Neural cell (in vitro differentiated cells): Measurements from ENCODE around the gene TMEM132E. TPM values are rescaled to one million over a fixed set of nuclear protein-coding genes. Genes with fewer than 3 reads are reported as not detected.

Source experiments
- H2AFZ ChIP-seq: fragments of 200-600, 300-800 bp; sonication (generic), shearing (Covaris generic); 2 replicates; pipeline ENCODE4 v1.6.0; 2014; ENCODE audit warnings: low read depth, mild to moderate bottlenecking, antibody characterized with exemption, low read length, moderate library complexity
- H3F3A ChIP-seq: fragments of 200-600 bp; shearing (Covaris generic); 2 replicates; pipeline ENCODE4 v1.6.1; 2016; ENCODE audit warnings: mild to moderate bottlenecking, moderate library complexity, mixed read lengths, antibody characterized with exemption, low read length; ENCODE audit not compliant: insufficient read depth, poor library complexity, severe bottlenecking
- H3K27ac ChIP-seq: fragments of 200-600, 300-800 bp; sonication (generic), shearing (Covaris generic); 2 replicates; pipeline ENCODE4 v1.5.1; 2014; ENCODE audit warnings: mild to moderate bottlenecking, low read length, moderate library complexity
- H3K27me3 ChIP-seq: fragments of 300-800, 200-600 bp; sonication (generic), shearing (Covaris generic); 2 replicates; pipeline ENCODE4 v1.6.0; 2014; ENCODE audit warnings: mild to moderate bottlenecking, low read depth, low read length, moderate library complexity; ENCODE audit not compliant: insufficient read depth
- H3K36me3 ChIP-seq: fragments of 300-800, 200-600 bp; sonication (generic), shearing (Covaris generic); 2 replicates; pipeline ENCODE4 v1.5.1; 2014; ENCODE audit warnings: mild to moderate bottlenecking, antibody characterized with exemption, low read length, moderate library complexity; ENCODE audit not compliant: insufficient read depth
- H3K4me2 ChIP-seq: fragments of 300-800, 200-600 bp; sonication (generic), shearing (Covaris generic); 2 replicates; pipeline ENCODE4 v1.6.0; 2014; ENCODE audit warnings: mild to moderate bottlenecking, low read length
- H3K4me3 ChIP-seq: fragments of 300-800, 200-600 bp; sonication (generic), shearing (Covaris generic); 2 replicates; pipeline ENCODE4 v1.5.1; 2014; ENCODE audit warnings: mild to moderate bottlenecking, low read length, moderate library complexity
- H3K79me2 ChIP-seq: fragments of 200-600 bp; shearing (Covaris generic); replicated peaks from 2 replicates; pipeline ENCODE4 v1.6.0; 2014; ENCODE audit warnings: mild to moderate bottlenecking, low read length, moderate library complexity; ENCODE audit not compliant: insufficient read depth
- H3K9ac ChIP-seq: fragments of 300-800, 200-600 bp; sonication (generic), shearing (Covaris generic); 2 replicates; pipeline ENCODE4 v1.6.1; 2016; ENCODE audit warnings: mild to moderate bottlenecking, low read length, mixed read lengths
- H3K9me2 ChIP-seq: fragments of 200-600 bp; shearing (Covaris generic); 2 replicates; pipeline ENCODE4 v1.6.1; 2016; ENCODE audit warnings: mild to moderate bottlenecking, low read length, mixed read lengths; ENCODE audit not compliant: insufficient read depth
- H3K9me3 ChIP-seq: fragments of 200-600, 300-800 bp; sonication (generic), shearing (Covaris generic); 2 replicates; pipeline ENCODE4 v1.6.1; 2016; ENCODE audit warnings: mild to moderate bottlenecking, mixed run types, low read length, moderate library complexity, mixed read lengths
- H4K20me1 ChIP-seq: fragments of 200-600 bp; shearing (Covaris generic); 2 replicates; pipeline ENCODE4 v1.6.1; 2016; ENCODE audit warnings: mild to moderate bottlenecking, mixed run types; ENCODE audit not compliant: insufficient read depth
- CTCF ChIP-seq: fragments of 450-650 bp; IDR thresholded peaks from 2 replicates; pipeline ENCODE4 v1.5.1; 2014; ENCODE audit warnings: antibody characterized with exemption, mild to moderate bottlenecking, moderate library complexity; ENCODE audit not compliant: poor library complexity, severe bottlenecking
- EP300 ChIP-seq: fragments of 450-650 bp; conservative IDR thresholded peaks from 2 replicates; pipeline ENCODE4 v1.6.1; 2014; ENCODE audit warnings: antibody characterized with exemption, mild to moderate bottlenecking, moderate library complexity; ENCODE audit not compliant: poor library complexity, severe bottlenecking
- EZH2 ChIP-seq: fragments of 200-600, 300-800 bp; shearing (Covaris generic), sonication (generic); IDR thresholded peaks from 2 replicates; pipeline ENCODE4 v1.6.1; 2014; ENCODE audit warnings: antibody characterized with exemption, low read length, borderline replicate concordance, mild to moderate bottlenecking; ENCODE audit not compliant: insufficient read depth, poor library complexity, severe bottlenecking
- MXI1 ChIP-seq: fragments of 450-650 bp; conservative IDR thresholded peaks from 2 replicates; pipeline ENCODE4 v1.6.1; 2014; ENCODE audit warnings: antibody characterized with exemption, mild to moderate bottlenecking; ENCODE audit not compliant: poor library complexity, severe bottlenecking
- POLR2AphosphoS5 ChIP-seq: IDR thresholded peaks from 2 replicates; pipeline ENCODE4 v1.6.1; 2012
- RAD21 ChIP-seq: fragments of 450-650 bp; conservative IDR thresholded peaks from 2 replicates; pipeline ENCODE4 v1.6.1; 2014; ENCODE audit warnings: antibody characterized with exemption, mild to moderate bottlenecking, moderate library complexity
- REST ChIP-seq: IDR thresholded peaks from 2 replicates; pipeline ENCODE4 v1.6.1; 2012; ENCODE audit warnings: borderline replicate concordance
- SMC3 ChIP-seq: fragments of 450-650 bp; conservative IDR thresholded peaks from 2 replicates; pipeline ENCODE4 v1.6.1; 2014; ENCODE audit warnings: antibody characterized with exemption, mild to moderate bottlenecking, moderate library complexity; ENCODE audit not compliant: poor library complexity
- TAF1 ChIP-seq: IDR thresholded peaks from 2 replicates; pipeline ENCODE4 v1.6.1; 2012; ENCODE audit warnings: low read depth
- polyA plus RNA-seq: library from polyadenylated mRNA; depleted of rRNA; stranded (reverse); fragments of >200 nt; gene quantifications from 2 replicates; pipeline ENCODE4 v1.2.3, GENCODE V29; 2014

The TMEM132E gene
- polyA plus RNA-seq, 1 donor from 2014 or later: 1.8 TPM

- Histone ChIP-seq H3F3A (no peaks in the 10 kb centered on the region), H3K27me3 (no peaks in the 10 kb centered on the region), H3K9me3 (no peaks in the 10 kb centered on the region), H2AFZ (no peak overlapping the region), H3K4me3 (no peak overlapping the region), H3K9ac (no peak overlapping the region), H3K9me2 (no peaks in the 10 kb centered on the region), H3K4me2 (no peak overlapping the region), H3K27ac (no peak overlapping the region), H3K79me2 (no peaks in the 10 kb centered on the region), H4K20me1 (no peaks in the 10 kb centered on the region), H3K36me3 (no peaks in the 10 kb centered on the region)
- no peak for TF ChIP-seq EZH2
- TF ChIP-seq REST: no peak
- TF ChIP-seq CTCF: no peak
- no peak for TF ChIP-seq EP300
- no peak for TF ChIP-seq RAD21
- no peak for TF ChIP-seq SMC3
- no peak for TF ChIP-seq TAF1
- TF ChIP-seq POLR2AphosphoS5: no peak
- no peak for TF ChIP-seq MXI1
These were observed 31.1 kb downstream of the TMEM132E start for GRCh38 chr17:34610506-34610905.

- no peaks in the 10 kb centered on the region for H4K20me1 ChIP-seq
- no peak overlapping the region for H3K4me2 ChIP-seq
- H3K79me2 ChIP-seq: no peaks in the 10 kb centered on the region
- H2AFZ ChIP-seq: no peak overlapping the region
- H3K27me3 ChIP-seq: no peaks in the 10 kb centered on the region
- H3K9me3 ChIP-seq: no peaks in the 10 kb centered on the region
- TF ChIP-seq CTCF: no peak
- no peak for TF ChIP-seq EP300
- no peak for TF ChIP-seq EZH2
- no peaks in the 10 kb centered on the region for H3K9me2 ChIP-seq
- H3F3A ChIP-seq: no peaks in the 10 kb centered on the region
- H3K36me3 ChIP-seq: no peaks in the 10 kb centered on the region
- H3K9ac ChIP-seq: peak overlapping the region; percentile 24
- H3K27ac ChIP-seq: no peak overlapping the region
- H3K4me3 ChIP-seq: no peak overlapping the region
These were observed 34.0 kb downstream of the TMEM132E start for GRCh38 chr17:34613064-34614019.
